Loucy (cell line): ENCODE results near the gene KIF21A.

Source experiments
- EZH2phosphoT487 ChIP-seq: fragments of 200-600 bp; IDR thresholded peaks from 2 replicates; pipeline ENCODE4 v1.6.1; 2018; ENCODE audit warnings: antibody characterized with exemption, mild to moderate bottlenecking, moderate library complexity, borderline replicate concordance
- TF ChIP-seq, protein P1 (sequence below): fragments of 200-600 bp; sonication (generic); conservative IDR thresholded peaks from 2 replicates; pipeline ENCODE4 v1.5.1; 2014; ENCODE audit warnings: mild to moderate bottlenecking, antibody characterized with exemption, low read length

DNA sequence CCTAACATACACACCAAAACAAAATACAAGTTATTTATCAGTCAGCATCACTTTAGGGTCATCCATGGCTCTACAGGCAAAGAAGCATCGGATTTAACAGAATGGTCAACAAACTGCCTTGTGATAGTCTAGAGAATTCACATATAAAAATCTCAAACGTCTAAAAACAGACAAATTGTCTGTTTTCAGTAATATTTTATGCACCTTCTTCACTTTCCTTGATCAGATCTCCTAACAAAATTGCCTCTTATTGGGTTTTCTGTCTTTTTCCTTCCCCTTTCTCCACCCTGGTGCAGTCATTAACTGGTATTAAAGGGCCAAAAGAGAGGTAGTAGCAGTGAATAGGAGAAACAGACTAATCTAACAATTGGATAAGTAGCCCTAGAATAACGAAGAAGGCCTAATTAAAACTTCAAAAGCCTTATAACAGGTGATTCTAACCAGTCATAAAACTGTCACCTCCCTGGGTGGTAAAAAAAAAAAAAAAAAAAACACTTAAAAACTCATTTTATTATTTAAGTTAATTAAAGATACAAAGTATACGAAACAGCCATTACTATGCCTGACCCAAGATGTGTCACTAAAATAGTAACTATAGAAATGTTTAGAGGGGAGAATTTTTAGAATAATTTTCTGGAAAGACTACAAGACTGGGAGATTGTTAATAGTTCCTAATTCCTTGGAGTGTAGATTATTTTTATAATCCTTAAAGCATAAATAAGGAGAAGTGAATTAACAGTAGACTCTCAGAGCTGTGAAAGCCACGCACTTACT is 1.5 kb downstream of the KIF21A start:
- TF ChIP-seq, protein P1, sequence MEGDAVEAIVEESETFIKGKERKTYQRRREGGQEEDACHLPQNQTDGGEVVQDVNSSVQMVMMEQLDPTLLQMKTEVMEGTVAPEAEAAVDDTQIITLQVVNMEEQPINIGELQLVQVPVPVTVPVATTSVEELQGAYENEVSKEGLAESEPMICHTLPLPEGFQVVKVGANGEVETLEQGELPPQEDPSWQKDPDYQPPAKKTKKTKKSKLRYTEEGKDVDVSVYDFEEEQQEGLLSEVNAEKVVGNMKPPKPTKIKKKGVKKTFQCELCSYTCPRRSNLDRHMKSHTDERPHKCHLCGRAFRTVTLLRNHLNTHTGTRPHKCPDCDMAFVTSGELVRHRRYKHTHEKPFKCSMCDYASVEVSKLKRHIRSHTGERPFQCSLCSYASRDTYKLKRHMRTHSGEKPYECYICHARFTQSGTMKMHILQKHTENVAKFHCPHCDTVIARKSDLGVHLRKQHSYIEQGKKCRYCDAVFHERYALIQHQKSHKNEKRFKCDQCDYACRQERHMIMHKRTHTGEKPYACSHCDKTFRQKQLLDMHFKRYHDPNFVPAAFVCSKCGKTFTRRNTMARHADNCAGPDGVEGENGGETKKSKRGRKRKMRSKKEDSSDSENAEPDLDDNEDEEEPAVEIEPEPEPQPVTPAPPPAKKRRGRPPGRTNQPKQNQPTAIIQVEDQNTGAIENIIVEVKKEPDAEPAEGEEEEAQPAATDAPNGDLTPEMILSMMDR = no peak
- no peak for TF ChIP-seq EZH2phosphoT487
